Muscle layer of colon (tissue), 2 donors: Measurements from ENCODE around the gene ZNF136.

Experiments
- H3K27ac ChIP-seq: one replicate; pipeline ENCODE4 v1.7.0; 2013; ENCODE audit warnings: low read depth, mild to moderate bottlenecking, low read length, moderate library complexity
- H3K27me3 ChIP-seq, 2 donors: one replicate each; pipeline ENCODE4 v1.7.0; 2013; ENCODE audit warnings: low read length in 2 of 2, mild to moderate bottlenecking in 2 of 2; ENCODE audit not compliant: insufficient read depth in 2 of 2, control insufficient read depth in 1 of 2
- H3K36me3 ChIP-seq: one replicate; pipeline ENCODE4 v1.7.0; 2013; ENCODE audit warnings: mild to moderate bottlenecking, low read length; ENCODE audit not compliant: insufficient read depth
- H3K4me1 ChIP-seq: one replicate; pipeline ENCODE4 v1.7.0; 2013; ENCODE audit warnings: mild to moderate bottlenecking, low read length; ENCODE audit not compliant: insufficient read depth
- H3K4me3 ChIP-seq, 2 donors: one replicate each; pipeline ENCODE4 v1.7.0; 2013; ENCODE audit warnings: low read length in 2 of 2, low read depth in 1 of 2, mild to moderate bottlenecking in 1 of 2, moderate library complexity in 1 of 2
- H3K9ac ChIP-seq: one replicate; pipeline ENCODE4 v1.7.0; 2013; ENCODE audit warnings: low read length
- H3K9me3 ChIP-seq: one replicate; pipeline ENCODE4 v1.7.0; 2013; ENCODE audit warnings: mild to moderate bottlenecking, low read length
- donor health status: abdominal sarcoma.
- donor health status: Adenocarcinoma of cecum.

The ZNF136 gene

DNA sequence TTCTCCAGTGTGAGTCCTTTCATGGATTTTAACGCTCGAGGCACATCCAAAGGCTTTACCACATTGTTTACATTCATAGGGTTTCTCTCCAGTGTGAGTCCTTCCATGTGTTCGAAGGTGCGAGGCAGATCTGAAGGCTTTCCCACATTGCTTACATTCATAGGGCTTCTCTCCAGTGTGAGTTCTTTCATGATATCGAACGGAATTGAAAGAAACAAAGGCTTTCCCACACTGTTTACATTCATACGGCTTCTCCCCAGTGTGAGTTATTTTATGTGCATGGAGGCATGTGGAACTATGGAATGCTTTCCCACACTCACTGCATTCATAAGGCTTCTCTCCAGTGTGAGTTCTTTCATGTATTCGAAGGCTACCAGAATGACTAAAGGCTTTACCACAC is 17.5 kb upstream of the ZNF136 start:
- Histone ChIP-seq H3K36me3 (peaks cover 26% of the 10 kb centered on the region), H3K9me3 (no peaks in the 10 kb centered on the region), H3K9ac (no peak overlapping the region), H3K27ac (no peak overlapping the region), H3K4me3 (no peak overlapping the region), H3K4me1 (peaks cover 7% of the 10 kb centered on the region), H3K27me3 (no peaks in the 10 kb centered on the region)

DNA sequence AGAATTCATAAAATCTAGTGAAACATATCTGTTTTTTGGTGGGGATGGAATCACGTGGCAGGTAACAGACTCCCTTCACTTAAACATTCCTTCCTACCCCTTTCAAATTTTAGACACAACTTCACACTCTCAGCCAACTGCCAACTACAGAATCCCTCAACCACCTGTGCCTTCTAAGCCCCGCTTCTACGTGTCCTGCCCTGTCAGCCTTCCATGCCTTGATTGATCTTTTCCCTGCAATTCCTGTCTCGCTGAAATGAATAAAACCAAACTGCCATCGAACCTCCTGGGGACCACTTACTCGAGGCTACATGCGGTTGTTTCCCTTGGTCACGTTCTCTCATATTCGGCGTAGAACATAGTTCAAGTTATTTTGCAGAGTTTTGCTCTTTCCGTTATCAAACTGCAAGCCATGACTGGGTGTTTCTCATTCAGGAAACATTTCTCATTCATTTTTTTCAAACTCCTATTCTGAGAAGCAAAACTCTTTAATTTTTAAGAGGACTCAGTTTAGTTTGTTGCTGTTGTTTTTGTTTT is 7.5 kb upstream of the ZNF136 start:
- H3K27me3 ChIP-seq, result no peaks in the 10 kb centered on the region
- peaks cover under 1% of the 10 kb centered on the region for H3K36me3 ChIP-seq
- H3K4me3 ChIP-seq, result peak overlapping the region; percentile 83 to 87
- no peaks in the 10 kb centered on the region for H3K4me1 ChIP-seq
- peak overlapping the region; percentile 90 for H3K27ac ChIP-seq
- H3K9me3 ChIP-seq, result no peaks in the 10 kb centered on the region
- peak overlapping the region; percentile 42 for H3K9ac ChIP-seq

DNA sequence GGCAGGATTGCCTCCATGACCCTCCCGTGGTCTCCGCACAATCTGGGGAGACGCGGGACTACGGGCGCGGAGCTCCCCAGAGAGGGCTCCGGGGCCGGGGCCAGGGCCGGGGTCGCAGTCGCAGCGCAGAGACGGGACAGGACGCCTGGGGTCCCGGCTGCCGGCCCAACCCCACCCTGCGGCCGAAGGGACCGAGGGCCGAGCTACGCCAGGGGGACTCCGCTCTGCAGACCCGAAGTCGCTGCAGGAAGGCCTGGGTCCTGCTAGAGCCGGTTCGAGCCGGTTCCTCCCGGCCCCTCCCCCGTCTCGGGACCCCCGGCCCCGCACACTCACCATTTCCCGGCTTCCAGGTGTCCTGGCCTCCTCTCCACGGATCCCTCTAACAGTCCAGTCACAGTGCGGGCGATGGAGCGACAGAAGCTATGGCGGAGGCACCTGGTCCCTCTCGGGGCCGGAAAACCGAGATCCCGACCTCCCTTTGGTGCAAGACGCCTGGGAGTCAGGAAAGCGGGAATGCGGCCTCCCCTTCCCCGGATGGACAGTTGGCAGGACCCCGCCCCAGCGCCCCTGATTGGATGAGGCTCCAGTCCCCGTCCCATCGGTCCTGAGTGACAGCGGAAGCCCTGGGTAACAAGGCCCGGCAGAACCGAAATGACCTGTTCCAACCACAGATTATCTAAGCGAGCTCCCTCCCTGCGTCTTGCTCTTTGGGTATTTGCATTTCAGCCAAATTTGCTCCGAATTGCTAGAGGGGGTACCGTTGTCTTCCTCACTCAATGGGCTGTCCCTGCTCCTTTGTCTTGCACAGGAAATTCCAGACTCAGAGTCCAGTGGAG is 6.5 kb upstream of the ZNF136 start, which contains the start of gene ZNF625:
Gene ZNF625 (minus strand): TSS at position 512 of the 836 bp plus-strand sequence. CDS start 176 bp downstream, at position 336.
- Histone ChIP-seq H3K27me3 (no peaks in the 10 kb centered on the region), H3K9ac (peak within 1 kb of the TSS; percentile 42), H3K36me3 (no peaks in the 10 kb centered on the region), H3K27ac (peak within 1 kb of the TSS; percentile 90), H3K4me1 (no peaks in the 10 kb centered on the region), H3K4me3 (peak within 1 kb of the TSS; percentile 83 to 87), H3K9me3 (no peaks in the 10 kb centered on the region)

DNA sequence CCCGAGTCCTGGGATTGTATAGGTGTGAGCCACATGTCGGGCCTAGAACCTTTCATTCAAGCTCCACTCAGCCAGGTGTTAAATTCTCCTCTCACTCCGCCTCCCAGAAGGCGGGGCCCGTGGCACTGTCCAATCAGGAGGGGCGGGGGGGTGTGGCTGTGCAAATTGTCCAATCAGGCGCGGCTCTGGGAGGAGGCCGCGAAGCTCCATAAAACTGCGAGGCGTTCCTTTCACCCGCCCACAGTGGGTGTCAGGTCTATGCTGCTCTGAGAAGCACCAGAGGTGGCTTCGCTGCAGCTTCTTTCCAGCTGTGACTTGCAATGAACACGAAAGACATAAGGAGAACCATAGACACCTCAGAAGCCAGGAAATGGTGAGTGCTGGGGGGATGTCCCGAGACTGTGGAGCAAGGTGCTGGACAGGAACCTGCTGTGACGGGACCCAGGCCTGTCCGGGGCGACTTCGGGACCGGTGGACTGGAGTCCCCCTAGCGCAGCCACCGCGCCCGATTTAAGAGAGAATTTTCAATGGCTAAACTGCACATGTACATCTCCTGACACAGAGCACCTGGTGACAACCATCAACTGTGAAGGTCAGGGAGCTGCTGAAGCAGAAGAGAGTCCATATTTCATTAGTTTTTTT is 3.0 kb upstream of the ZNF136 start:
- no peaks in the 10 kb centered on the region for H3K27me3 ChIP-seq
- H3K4me3 ChIP-seq, result no peak overlapping the region
- H3K36me3 ChIP-seq, result peaks cover 2% of the 10 kb centered on the region
- no peak overlapping the region for H3K27ac ChIP-seq
- peaks cover 13% of the 10 kb centered on the region for H3K4me1 ChIP-seq
- no peak overlapping the region for H3K9ac ChIP-seq
- H3K9me3 ChIP-seq, result no peaks in the 10 kb centered on the region

DNA sequence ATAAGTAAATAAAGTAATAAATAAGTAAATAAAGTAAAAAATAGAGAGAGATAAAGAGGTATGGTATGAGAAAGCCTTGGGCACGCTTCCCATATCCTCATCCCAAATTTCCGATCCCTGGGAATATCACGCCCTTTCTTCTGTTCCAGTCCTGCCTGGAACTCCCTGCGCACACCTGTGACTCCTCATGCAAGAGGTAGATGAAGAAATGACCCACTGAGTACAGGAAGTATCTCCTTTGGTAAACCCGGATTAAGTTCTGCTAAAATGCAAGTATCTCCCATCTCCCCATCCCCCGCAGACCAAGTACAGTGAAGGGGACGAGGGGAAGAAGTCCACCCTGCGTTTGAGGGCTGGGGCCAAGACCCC is 399 bp upstream of the ZNF136 start:
- no peaks in the 10 kb centered on the region for H3K27me3 ChIP-seq
- no peaks in the 10 kb centered on the region for H3K9me3 ChIP-seq
- H3K9ac ChIP-seq, result peak overlapping the region; percentile 89
- peak overlapping the region; percentile 83 for H3K27ac ChIP-seq
- H3K4me1 ChIP-seq, result peaks cover 29% of the 10 kb centered on the region
- peaks cover 6% of the 10 kb centered on the region for H3K36me3 ChIP-seq
- peak overlapping the region; percentile 53 to 97 for H3K4me3 ChIP-seq

DNA sequence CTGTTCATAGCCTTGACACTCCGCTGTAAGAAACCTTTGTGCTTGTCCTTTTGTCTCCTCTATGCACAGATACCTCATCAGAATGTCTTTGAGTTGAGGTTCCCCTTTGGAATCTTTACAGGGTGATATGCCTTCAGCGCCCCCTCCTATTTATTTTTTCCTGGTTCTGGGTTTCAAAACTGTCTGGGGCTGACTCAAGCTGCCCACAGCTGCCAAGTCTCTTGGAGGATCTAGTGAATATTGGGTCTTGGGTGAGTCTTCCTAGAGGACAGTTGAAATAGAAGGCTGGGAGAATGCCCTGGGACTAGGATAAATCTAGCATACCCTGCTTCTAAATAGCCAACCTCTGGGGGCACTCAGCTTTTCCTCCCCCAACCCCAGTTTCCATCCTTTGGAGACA is 930 bp downstream of the ZNF136 start:
- Histone ChIP-seq H3K9ac (peak overlapping the region; percentile 89), H3K27ac (peak overlapping the region; percentile 83), H3K36me3 (peaks cover 6% of the 10 kb centered on the region), H3K4me1 (peaks cover 29% of the 10 kb centered on the region), H3K27me3 (no peaks in the 10 kb centered on the region), H3K9me3 (no peaks in the 10 kb centered on the region), H3K4me3 (peak overlapping the region; percentile 53 to 97)

DNA sequence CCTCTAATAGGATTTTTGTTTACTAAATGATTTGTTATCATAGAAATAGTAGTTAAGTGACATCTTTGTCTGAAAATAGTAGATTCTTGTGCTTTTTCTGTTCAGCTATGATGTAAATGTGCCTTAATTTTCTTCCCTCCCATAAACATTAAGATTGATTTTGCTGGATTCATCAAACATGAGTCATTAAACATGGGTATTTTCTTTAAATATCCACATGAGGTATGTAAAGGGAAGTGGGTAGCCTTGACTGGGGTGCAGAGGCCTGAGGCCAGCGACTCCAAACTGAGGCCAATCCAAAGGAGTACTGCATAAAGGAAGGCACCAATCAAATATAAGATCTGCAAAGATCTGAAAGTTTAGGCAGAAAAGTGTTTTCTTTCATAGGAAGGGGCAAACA is 3.7 kb downstream of the ZNF136 start:
- Histone ChIP-seq H3K36me3 (peaks cover 6% of the 10 kb centered on the region), H3K9ac (no peak overlapping the region), H3K27me3 (no peaks in the 10 kb centered on the region), H3K4me1 (peaks cover 29% of the 10 kb centered on the region), H3K4me3 (no peak overlapping the region), H3K9me3 (no peaks in the 10 kb centered on the region), H3K27ac (no peak overlapping the region)

DNA sequence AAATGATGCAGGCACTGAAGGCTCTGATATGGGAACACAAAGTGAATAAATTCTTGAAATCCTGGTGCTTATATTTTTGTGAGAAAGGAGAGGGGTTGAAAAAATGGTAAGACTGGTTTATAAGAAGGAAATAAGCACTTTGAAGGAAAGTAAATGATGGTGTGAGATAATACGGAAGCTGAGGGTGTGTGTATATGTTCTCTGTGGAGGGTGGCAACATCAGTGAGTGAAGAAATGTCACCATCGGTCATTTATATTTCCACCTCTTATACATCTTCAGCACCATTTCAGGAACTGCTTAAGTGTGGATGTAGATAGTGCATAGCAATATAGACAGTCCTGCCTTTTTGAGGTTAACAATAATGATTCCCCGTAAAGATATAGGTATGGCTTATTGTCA is 17.5 kb downstream of the ZNF136 start:
- no peak overlapping the region for H3K27ac ChIP-seq
- H3K27me3 ChIP-seq, result no peaks in the 10 kb centered on the region
- H3K4me3 ChIP-seq, result no peak overlapping the region
- H3K9ac ChIP-seq, result no peak overlapping the region
- no peaks in the 10 kb centered on the region for H3K36me3 ChIP-seq
- no peaks in the 10 kb centered on the region for H3K9me3 ChIP-seq
- H3K4me1 ChIP-seq, result no peaks in the 10 kb centered on the region

DNA sequence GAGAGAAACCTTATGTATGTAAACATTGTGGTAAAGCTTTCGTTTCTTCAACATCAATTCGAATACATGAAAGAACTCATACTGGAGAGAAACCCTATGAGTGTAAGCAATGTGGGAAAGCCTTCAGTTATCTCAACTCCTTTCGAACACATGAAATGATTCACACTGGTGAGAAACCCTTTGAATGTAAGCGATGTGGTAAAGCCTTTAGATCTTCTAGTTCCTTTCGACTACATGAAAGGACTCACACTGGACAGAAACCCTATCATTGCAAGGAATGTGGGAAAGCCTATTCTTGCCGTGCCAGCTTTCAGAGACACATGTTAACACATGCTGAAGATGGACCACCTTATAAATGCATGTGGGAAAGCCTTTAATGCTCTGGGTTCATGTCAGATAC is 24.7 kb downstream of the ZNF136 start:
- Histone ChIP-seq H3K4me1 (no peaks in the 10 kb centered on the region), H3K27ac (no peak overlapping the region), H3K36me3 (peaks cover 46% of the 10 kb centered on the region), H3K4me3 (peak overlapping the region in 1 of 2 donors; percentile 14), H3K9ac (no peak overlapping the region), H3K9me3 (peaks cover 22% of the 10 kb centered on the region), H3K27me3 (no peaks in the 10 kb centered on the region)

DNA sequence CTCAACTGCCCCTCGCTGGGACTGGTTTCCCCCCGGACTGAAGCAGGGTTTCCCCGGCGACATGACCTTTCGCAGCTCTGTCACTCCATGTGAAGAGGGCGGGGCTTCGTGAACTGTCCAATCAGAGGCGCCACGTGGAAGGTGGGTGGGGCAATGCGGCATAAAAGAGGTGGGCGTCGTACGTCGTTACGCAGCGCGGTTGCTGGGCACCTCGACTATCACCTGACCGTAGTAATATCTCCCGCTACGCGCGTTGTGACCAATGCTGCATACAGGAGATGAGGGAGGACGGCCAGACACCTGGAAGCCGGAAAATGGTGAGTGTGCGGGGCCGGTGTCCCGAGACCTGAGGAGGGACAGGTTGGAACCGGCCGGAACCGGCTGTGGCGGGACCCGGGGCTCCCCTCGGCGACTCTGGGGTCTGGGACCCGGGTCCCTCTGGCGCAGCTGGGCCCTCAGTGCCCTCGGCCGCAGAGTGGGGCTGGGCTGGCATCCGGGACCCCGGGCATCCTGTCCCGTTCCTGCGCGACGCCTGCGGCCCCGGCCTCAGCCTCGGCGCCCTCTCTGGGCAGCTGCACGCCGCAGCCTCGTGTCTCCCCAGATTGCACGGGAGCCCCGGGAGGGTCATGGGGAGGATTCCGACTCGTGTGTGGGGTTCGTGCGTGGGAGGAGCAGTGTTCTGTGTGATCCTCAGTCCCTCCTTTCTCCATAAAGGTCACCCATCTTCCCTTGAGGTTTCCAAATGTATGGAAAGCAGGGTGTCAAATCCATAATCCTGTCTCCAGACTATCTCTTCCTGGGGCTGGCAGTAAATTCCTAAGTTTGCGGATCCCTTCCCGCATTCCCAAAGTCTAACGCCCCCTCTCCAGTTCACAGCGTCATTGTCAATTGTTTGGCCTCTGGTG is 32.2 kb downstream of the ZNF136 start:
- Histone ChIP-seq H3K36me3 (peaks cover 4% of the 10 kb centered on the region), H3K4me1 (no peaks in the 10 kb centered on the region), H3K27me3 (no peaks in the 10 kb centered on the region), H3K27ac (peak overlapping the region; percentile 76), H3K9me3 (no peaks in the 10 kb centered on the region), H3K4me3 (peak overlapping the region; percentile 62 to 74), H3K9ac (peak overlapping the region; percentile 65)

DNA sequence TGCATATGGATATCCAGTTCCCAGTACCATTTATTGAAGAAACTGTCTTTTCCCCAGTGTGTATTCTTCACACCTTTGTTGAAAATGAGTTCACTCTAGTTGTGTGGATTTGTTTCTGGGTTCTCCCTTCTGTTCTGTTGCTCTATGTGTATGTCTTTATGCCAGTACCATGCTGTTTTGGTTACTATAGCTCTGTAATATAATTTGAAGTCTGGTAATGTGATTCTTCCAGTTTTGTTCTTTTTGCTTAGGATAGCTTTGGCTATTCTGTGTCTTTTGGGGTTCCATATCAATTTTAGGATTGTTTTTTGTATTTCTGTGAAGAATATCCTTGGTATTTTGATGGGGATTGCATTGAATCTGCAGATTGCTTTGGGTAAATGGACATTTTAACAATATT is 35.2 kb downstream of the ZNF136 start:
- Histone ChIP-seq H3K9me3 (no peaks in the 10 kb centered on the region), H3K4me3 (no peak overlapping the region), H3K4me1 (no peaks in the 10 kb centered on the region), H3K27ac (no peak overlapping the region), H3K27me3 (no peaks in the 10 kb centered on the region), H3K36me3 (no peaks in the 10 kb centered on the region), H3K9ac (no peak overlapping the region)
